ENCODE data around the gene CEP295NL. TPM values are rescaled to one million over a fixed set of nuclear protein-coding genes. Genes with fewer than 3 reads are reported as not detected.
"Not testable (repeated sequence)": the region's sequence is repeated elsewhere in the genome, so short reads cannot be mapped to it uniquely, and the experiment has no call there.

Gene CEP295NL
- total RNA-seq, 1 experiment from 2014 or later, result 1.9 TPM

DNA sequence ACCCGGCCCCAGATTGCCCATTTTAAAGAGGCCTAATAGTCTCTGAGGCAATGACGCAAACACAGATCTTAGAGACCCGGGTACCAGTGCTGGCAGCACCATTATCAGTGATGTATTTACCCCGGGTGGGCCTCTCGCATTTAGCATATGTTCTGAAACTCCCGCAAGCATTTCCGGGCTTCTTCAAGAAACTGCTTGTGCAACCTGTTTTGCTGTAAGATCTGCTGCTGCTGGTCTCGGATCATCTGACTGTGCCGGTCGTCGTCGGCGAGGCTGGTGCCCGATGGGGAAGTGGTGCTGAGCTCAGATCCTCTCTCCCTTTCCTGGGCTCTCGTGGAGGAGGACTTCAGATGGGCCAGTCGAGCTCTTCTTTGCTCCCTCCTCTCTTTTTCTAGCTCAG is 12.5 kb downstream of the CEP295NL start:
- Histone ChIP-seq H3K9me3 (ENCODE audit: control insufficient read depth in 1 of 2, insufficient read depth in 1 of 2, low read depth in 1 of 2, low read length in 2 of 2) (no peaks in the 10 kb centered on the region), H3K27ac (ENCODE audit: low read depth, low read length) (no peak overlapping the region), H3K27me3 (ENCODE audit: insufficient read depth, low read length) (no peaks in the 10 kb centered on the region), H3K4me3 (replicated peaks in 1 of 2; ENCODE audit: low read depth in 1 of 2, low read length in 2 of 2) (no peak overlapping the region), H3K4me2 (ENCODE audit: low read length) (no peak overlapping the region), H4K20me1 (ENCODE audit: insufficient read depth) (no peaks in the 10 kb centered on the region), H3K4me1 (ENCODE audit: control insufficient read depth in 1 of 2, insufficient read depth in 2 of 2, low read length in 2 of 2) (peaks cover 13 to 25% of the 10 kb centered on the region in 2 experiments), H2AFZ (ENCODE audit: low read depth, low read length, poor library complexity, severe bottlenecking) (no peak overlapping the region), H3K9ac (ENCODE audit: low read length) (no peak overlapping the region), H3K36me3 (ENCODE audit: control insufficient read depth in 1 of 2, insufficient read depth in 2 of 2, low read length in 2 of 2) (no peaks in the 10 kb centered on the region), H3K9me2 (ENCODE audit: insufficient read depth) (no peaks in the 10 kb centered on the region), H3K79me2 (ENCODE audit: insufficient read depth, low read length) (no peaks in the 10 kb centered on the region; the same call in 1 of the 2 replicates)
- POLR2A ChIA-PET, result no interaction called here
- intact Hi-C loops (cut with micrococcal nuclease), result no loop called here
- ATAC-seq, result no peak
- no peak for DNase-seq (ENCODE audit: low read depth, low spot score)
- RAD21 ChIA-PET (ENCODE audit: low non-redundant PET in 1 of 2, low total read pairs in 2 of 2, uncharacterized antibody in 2 of 2, unreplicated experiment in 2 of 2), result no interaction called here
- CTCF ChIA-PET, result no interaction called here
- TF ChIP-seq EZH2phosphoT487 (IDR thresholded peaks at IDR 0.05; ENCODE audit: borderline replicate concordance) (no peak), ZFX (IDR thresholded peaks at IDR 0.05) (no peak), SP1 (IDR thresholded peaks at IDR 0.05; ENCODE audit: low read depth) (no peak), JUND (IDR thresholded peaks at IDR 0.05) (no peak), TCF7L2 (IDR thresholded peaks at IDR 0.05; ENCODE audit: borderline replicate concordance, extremely low read depth, insufficient read depth, insufficient read length) (no peak), ELF1 (IDR thresholded peaks at IDR 0.05; ENCODE audit: borderline replicate concordance, low read depth) (no peak), YY1 (IDR thresholded peaks at IDR 0.05; ENCODE audit: extremely low read depth, insufficient replicate concordance, low read depth, low read length) (no peak), RAD21 (IDR thresholded peaks at IDR 0.05; ENCODE audit: low read depth) (no peak), POLR2AphosphoS5 (IDR thresholded peaks at IDR 0.05; ENCODE audit: low read depth, low read length) (no peak), FOSL1 (IDR thresholded peaks at IDR 0.05; ENCODE audit: low read depth) (no peak), CBX3 (IDR thresholded peaks at IDR 0.05; ENCODE audit: low read depth) (no peak), SIN3A (IDR thresholded peaks at IDR 0.05; ENCODE audit: low read depth) (no peak)
- TF ChIP-seq, protein P1, sequence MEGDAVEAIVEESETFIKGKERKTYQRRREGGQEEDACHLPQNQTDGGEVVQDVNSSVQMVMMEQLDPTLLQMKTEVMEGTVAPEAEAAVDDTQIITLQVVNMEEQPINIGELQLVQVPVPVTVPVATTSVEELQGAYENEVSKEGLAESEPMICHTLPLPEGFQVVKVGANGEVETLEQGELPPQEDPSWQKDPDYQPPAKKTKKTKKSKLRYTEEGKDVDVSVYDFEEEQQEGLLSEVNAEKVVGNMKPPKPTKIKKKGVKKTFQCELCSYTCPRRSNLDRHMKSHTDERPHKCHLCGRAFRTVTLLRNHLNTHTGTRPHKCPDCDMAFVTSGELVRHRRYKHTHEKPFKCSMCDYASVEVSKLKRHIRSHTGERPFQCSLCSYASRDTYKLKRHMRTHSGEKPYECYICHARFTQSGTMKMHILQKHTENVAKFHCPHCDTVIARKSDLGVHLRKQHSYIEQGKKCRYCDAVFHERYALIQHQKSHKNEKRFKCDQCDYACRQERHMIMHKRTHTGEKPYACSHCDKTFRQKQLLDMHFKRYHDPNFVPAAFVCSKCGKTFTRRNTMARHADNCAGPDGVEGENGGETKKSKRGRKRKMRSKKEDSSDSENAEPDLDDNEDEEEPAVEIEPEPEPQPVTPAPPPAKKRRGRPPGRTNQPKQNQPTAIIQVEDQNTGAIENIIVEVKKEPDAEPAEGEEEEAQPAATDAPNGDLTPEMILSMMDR (IDR thresholded peaks at IDR 0.05 in 2 of 3, conservative IDR thresholded peaks at IDR 0.05 in 1 of 3; ENCODE audit: borderline replicate concordance in 1 of 3, insufficient read depth in 1 of 3, low read depth in 2 of 3, low read length in 2 of 3), result no peak
- TF ChIP-seq, protein P2, sequence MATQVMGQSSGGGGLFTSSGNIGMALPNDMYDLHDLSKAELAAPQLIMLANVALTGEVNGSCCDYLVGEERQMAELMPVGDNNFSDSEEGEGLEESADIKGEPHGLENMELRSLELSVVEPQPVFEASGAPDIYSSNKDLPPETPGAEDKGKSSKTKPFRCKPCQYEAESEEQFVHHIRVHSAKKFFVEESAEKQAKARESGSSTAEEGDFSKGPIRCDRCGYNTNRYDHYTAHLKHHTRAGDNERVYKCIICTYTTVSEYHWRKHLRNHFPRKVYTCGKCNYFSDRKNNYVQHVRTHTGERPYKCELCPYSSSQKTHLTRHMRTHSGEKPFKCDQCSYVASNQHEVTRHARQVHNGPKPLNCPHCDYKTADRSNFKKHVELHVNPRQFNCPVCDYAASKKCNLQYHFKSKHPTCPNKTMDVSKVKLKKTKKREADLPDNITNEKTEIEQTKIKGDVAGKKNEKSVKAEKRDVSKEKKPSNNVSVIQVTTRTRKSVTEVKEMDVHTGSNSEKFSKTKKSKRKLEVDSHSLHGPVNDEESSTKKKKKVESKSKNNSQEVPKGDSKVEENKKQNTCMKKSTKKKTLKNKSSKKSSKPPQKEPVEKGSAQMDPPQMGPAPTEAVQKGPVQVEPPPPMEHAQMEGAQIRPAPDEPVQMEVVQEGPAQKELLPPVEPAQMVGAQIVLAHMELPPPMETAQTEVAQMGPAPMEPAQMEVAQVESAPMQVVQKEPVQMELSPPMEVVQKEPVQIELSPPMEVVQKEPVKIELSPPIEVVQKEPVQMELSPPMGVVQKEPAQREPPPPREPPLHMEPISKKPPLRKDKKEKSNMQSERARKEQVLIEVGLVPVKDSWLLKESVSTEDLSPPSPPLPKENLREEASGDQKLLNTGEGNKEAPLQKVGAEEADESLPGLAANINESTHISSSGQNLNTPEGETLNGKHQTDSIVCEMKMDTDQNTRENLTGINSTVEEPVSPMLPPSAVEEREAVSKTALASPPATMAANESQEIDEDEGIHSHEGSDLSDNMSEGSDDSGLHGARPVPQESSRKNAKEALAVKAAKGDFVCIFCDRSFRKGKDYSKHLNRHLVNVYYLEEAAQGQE (IDR thresholded peaks at IDR 0.05; ENCODE audit: low read depth), result no peak
- TF ChIP-seq, protein P3, sequence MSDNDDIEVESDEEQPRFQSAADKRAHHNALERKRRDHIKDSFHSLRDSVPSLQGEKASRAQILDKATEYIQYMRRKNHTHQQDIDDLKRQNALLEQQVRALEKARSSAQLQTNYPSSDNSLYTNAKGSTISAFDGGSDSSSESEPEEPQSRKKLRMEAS (IDR thresholded peaks at IDR 0.05), result no peak
- BruUV-seq (replicated peaks), result no TSS peak

DNA sequence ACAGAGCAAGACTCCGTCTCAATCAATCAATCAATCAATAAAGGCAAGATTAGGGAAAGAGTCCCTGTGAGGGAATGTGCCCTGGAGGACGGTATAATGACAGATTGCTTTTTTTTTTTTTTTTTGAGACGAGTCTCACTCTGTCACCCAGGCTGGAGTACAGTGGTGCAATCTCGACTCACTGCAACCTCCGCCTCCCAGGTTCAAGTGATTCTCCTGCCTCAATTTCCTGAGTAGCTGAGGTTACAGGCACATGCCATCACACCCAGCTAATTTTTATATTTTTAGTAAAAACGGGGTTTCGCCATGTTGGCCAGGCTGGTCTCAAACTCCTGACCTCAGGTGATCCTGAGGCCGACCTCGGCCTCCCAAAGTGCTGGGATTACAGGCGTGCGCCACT is 12.9 kb downstream of the CEP295NL start:
- POLR2A ChIA-PET; H2AFZ ChIP-seq (ENCODE audit: low read depth, low read length, poor library complexity, severe bottlenecking); CTCF ChIA-PET; intact Hi-C loops (cut with micrococcal nuclease); H3K27me3 ChIP-seq (ENCODE audit: insufficient read depth, low read length); H3K79me2 ChIP-seq (ENCODE audit: insufficient read depth, low read length); DNase-seq (ENCODE audit: low read depth, low spot score); RAD21 ChIA-PET (ENCODE audit: low non-redundant PET in 1 of 2, low total read pairs in 2 of 2, uncharacterized antibody in 2 of 2, unreplicated experiment in 2 of 2); H3K4me3 ChIP-seq (replicated peaks in 1 of 2; ENCODE audit: low read depth in 1 of 2, low read length in 2 of 2); BruUV-seq (replicated peaks); H3K4me2 ChIP-seq (ENCODE audit: low read length); ATAC-seq; H3K9ac ChIP-seq (ENCODE audit: low read length); H3K9me3 ChIP-seq (ENCODE audit: control insufficient read depth in 1 of 2, insufficient read depth in 1 of 2, low read depth in 1 of 2, low read length in 2 of 2); H3K27ac ChIP-seq (ENCODE audit: low read depth, low read length); H3K36me3 ChIP-seq (ENCODE audit: control insufficient read depth in 1 of 2, insufficient read depth in 2 of 2, low read length in 2 of 2); H4K20me1 ChIP-seq (ENCODE audit: insufficient read depth); H3K9me2 ChIP-seq (ENCODE audit: insufficient read depth): not testable (repeated sequence)
- peaks cover 17 to 29% of the 10 kb centered on the region in 2 experiments for H3K4me1 ChIP-seq (ENCODE audit: control insufficient read depth in 1 of 2, insufficient read depth in 2 of 2, low read length in 2 of 2)

All from HCT116 (cell line).